Omental fat pad (tissue), 4 donors: ENCODE results near the gene PHYKPL. TPM values are rescaled to one million over a fixed set of nuclear protein-coding genes. Genes with fewer than 3 reads are reported as not detected.

Source experiments
- ATAC-seq: fragments of 150-250 bp; one replicate; pipeline ENCODE4 v1.9.1; 2016; ENCODE audit warnings: mild to moderate bottlenecking, moderate library complexity; ENCODE audit not compliant: low FRiP score
- DNase-seq: peaks from one replicate; pipeline ENCODE4 v3.0.0-alpha.2; 2019; ENCODE audit warnings: low spot score
- CTCF ChIP-seq, 3 donors: fragments of 450-650 bp; IDR thresholded peaks; one replicate each; pipeline ENCODE4 v1.5.1; 2016 to 2017; ENCODE audit warnings: antibody characterized with exemption in 3 of 3, mild to moderate bottlenecking in 3 of 3, moderate library complexity in 2 of 3
- total RNA-seq, 4 donors: library from RNA; depleted of rRNA; stranded (reverse); fragments of >200 nt; gene quantifications; one replicate each; pipeline ENCODE4 v1.1.0, GENCODE V29; 2016

PHYKPL gene
- total RNA-seq, 4 donors from 2014 or later, result 62.3 to 104 (median 82.0) TPM

- DNase-seq (no peak), ATAC-seq (no peak)
- no peak for TF ChIP-seq CTCF (IDR thresholded peaks at IDR 0.05)
Observed at GRCh38 chr5:178272591-178272990, 40.0 kb upstream of the PHYKPL start.

GRCh38 chr5:178271726-178272479 is 39.3 kb upstream of the PHYKPL start:
- DNase-seq (no peak), ATAC-seq (no peak)
- TF ChIP-seq CTCF (IDR thresholded peaks at IDR 0.05), result no peak

- ATAC-seq (no peak), DNase-seq (no peak)
- TF ChIP-seq CTCF (IDR thresholded peaks at IDR 0.05), result no peak
Observed at GRCh38 chr5:178271231-178271630, 38.6 kb upstream of the PHYKPL start.

- no peak for ATAC-seq
- TF ChIP-seq CTCF (IDR thresholded peaks at IDR 0.05), result no peak
- no peak for DNase-seq
Observed at GRCh38 chr5:178269499-178269898, 36.9 kb upstream of the PHYKPL start.

- ATAC-seq, result no peak
- no peak for TF ChIP-seq CTCF (IDR thresholded peaks at IDR 0.05)
- DNase-seq, result no peak
Observed at GRCh38 chr5:178267876-178268275, 35.3 kb upstream of the PHYKPL start.

- ATAC-seq (no peak), DNase-seq (no peak)
- TF ChIP-seq CTCF (IDR thresholded peaks at IDR 0.05), result no peak
Observed at GRCh38 chr5:178267245-178267644, 34.6 kb upstream of the PHYKPL start.

- DNase-seq (no peak), ATAC-seq (no peak)
- TF ChIP-seq CTCF (IDR thresholded peaks at IDR 0.05), result no peak
Observed at GRCh38 chr5:178266581-178266980, 34.0 kb upstream of the PHYKPL start.
